Fibroblast of the aortic adventitia (primary cell): ENCODE measurements around the gene LPAR1. TPM values are rescaled to one million over a fixed set of nuclear protein-coding genes. Genes with fewer than 3 reads are reported as not detected.

Experiments used
- DNase-seq: peaks from one replicate; pipeline ENCODE4 v3.0.0-alpha.2; 2010; ENCODE audit warnings: low read depth
- H3K4me3 ChIP-seq: 2 replicates; pipeline ENCODE4 v1.5.1; 2011; ENCODE audit warnings: low read depth, mild to moderate bottlenecking, control low read depth, low read length, moderate library complexity
- CTCF ChIP-seq: IDR thresholded peaks from 2 replicates; pipeline ENCODE4 v1.5.1; 2011; ENCODE audit warnings: mild to moderate bottlenecking, low read length, control low read depth, inconsistent platforms; ENCODE audit not compliant: insufficient read depth
- total RNA-seq: library from RNA; depleted of rRNA; stranded (reverse); fragments of >200 nt; gene quantifications from 2 replicates; pipeline ENCODE4 v1.2.3, GENCODE V29; 2012; ENCODE audit warnings: low replicate concordance

Gene LPAR1
- total RNA-seq, 1 donor = 265 TPM

GRCh38 chr9:110996436-110997220 is 41.6 kb downstream of the LPAR1 start:
- H3K4me3 ChIP-seq = no peak overlapping the region
- peak; percentile 83 for DNase-seq
- TF ChIP-seq CTCF = no peak

- no peak overlapping the region for H3K4me3 ChIP-seq
- DNase-seq = peak; percentile 39
- no peak for TF ChIP-seq CTCF
Measured at GRCh38 chr9:110995420-110996340, 42.6 kb downstream of the LPAR1 start.

GRCh38 chr9:110994771-110995241 is 43.5 kb downstream of the LPAR1 start:
- no peak for TF ChIP-seq CTCF
- peak; percentile 39 for DNase-seq
- H3K4me3 ChIP-seq = no peak overlapping the region

GRCh38 chr9:110990481-110990880 is 47.8 kb downstream of the LPAR1 start:
- H3K4me3 ChIP-seq = no peak overlapping the region
- DNase-seq = no peak
- TF ChIP-seq CTCF = no peak

GRCh38 chr9:110986529-110986928 is 51.7 kb downstream of the LPAR1 start:
- no peak for DNase-seq
- no peak overlapping the region for H3K4me3 ChIP-seq
- TF ChIP-seq CTCF = no peak

- H3K4me3 ChIP-seq = no peak overlapping the region
- DNase-seq = no peak
- no peak for TF ChIP-seq CTCF
Measured at GRCh38 chr9:110984890-110985437, 53.3 kb downstream of the LPAR1 start.
